SKM-1 (cell line): ENCODE measurements around the gene LCE2A.

Source experiments
- DNase-seq: peaks from one replicate; lab custom pipeline; 2025; ENCODE audit not compliant: unreplicated experiment; lab: John Stamatoyannopoulos, UW

The LCE2A gene

GRCh38 chr1:152741656-152742055 is 43.5 kb downstream of the LCE2A start:
- DNase-seq, result no peak

- no peak for DNase-seq
Observed at GRCh38 chr1:152743371-152744145, 45.4 kb downstream of the LCE2A start.

- DNase-seq, result no peak
Observed at GRCh38 chr1:152745289-152745704, 47.2 kb downstream of the LCE2A start.

DNA sequence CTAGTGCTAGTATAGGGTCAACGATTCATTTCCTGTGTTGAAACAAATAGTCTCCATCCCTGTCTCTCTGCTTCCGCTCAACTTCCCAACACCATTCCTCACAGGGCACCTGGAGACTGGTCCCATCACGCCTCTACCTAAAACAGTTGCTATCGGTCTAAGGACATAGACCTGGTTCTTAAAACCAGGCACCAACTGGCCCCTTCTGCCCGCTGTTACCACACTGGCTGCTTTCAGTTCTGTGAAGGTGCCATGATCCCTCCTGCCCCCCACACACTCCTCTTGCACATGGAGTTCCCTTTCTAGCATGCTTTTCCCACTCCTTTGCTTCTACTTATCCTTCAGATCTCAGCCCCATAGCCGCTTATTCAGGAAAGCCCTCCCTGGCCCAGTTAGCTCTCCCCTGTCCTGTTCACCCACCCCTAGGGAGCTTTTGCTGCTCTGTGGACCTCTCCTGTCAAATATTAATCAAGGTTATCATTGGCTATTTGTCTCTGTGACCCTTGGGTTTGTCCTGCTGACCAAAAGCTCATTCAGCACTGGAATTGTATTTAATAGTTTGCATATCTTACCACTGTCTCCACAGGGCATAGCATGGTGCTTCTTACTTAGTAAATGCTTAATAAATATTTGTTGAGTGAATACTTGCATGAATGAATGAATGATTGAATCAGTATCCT is 47.8 kb downstream of the LCE2A start:
- no peak for DNase-seq

GRCh38 chr1:152747831-152748230 is 49.7 kb downstream of the LCE2A start:
- DNase-seq, result no peak
